Measurements from ENCODE around the gene TOP2A. TPM values are rescaled to one million over a fixed set of nuclear protein-coding genes. Genes with fewer than 3 reads are reported as not detected.

TOP2A gene
- total RNA-seq, 1 experiment from 2014 or later = 235 TPM

DNA sequence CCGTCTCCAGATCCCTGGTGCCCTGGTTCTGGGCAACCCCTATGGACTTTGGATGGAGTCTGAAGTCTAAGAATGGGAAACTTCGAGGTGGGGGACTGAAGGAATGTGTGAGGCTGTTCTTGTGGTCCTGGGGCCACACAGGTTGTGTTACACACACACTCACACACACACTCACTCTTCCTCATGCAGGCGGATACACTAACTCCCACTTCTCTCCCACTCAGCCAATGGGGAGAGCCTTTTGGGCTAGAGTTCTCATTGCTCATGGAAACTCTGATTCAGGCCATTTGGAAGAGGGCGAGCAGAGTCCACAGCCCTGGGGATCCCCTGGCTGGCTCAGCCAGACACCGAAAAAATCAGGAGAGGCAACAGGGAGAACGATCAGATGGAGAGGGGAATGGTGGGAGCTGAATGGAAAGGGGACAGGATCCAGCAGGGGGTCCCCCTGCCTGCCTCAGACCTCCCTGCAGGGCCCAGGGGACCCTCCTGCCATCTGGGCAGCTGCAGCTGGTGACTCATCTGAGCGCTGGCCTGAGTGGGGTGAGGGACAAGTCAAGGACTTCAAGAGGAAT, 34.6 kb upstream of the TOP2A start:
- H3K4me1 ChIP-seq (replicated peaks; ENCODE audit: insufficient read depth) = peaks cover 43% of the 10 kb centered on the region
- POLR2A ChIA-PET (ENCODE audit: unreplicated experiment) = no interaction called here
- H2AFZ ChIP-seq = no peak overlapping the region

GRCh38 chr17:40451420-40451819, 33.7 kb upstream of the TOP2A start:
- Histone ChIP-seq H3K4me1 (replicated peaks; ENCODE audit: insufficient read depth) (peaks cover 43% of the 10 kb centered on the region), H2AFZ (no peak overlapping the region), H3K4me3 (no peak overlapping the region), H3K9me3 (ENCODE audit: insufficient read depth, low read depth) (no peaks in the 10 kb centered on the region), H4K20me1 (ENCODE audit: insufficient read depth) (no peaks in the 10 kb centered on the region), H3K27ac (no peak overlapping the region), H3K9me2 (ENCODE audit: insufficient read depth) (no peaks in the 10 kb centered on the region), H3K4me2 (no peak overlapping the region), H3K27me3 (ENCODE audit: insufficient read depth, low read depth) (no peaks in the 10 kb centered on the region), H3K79me2 (ENCODE audit: low read depth) (no peaks in the 10 kb centered on the region; the same call in 1 of the 2 replicates), H3F3A (ENCODE audit: insufficient read depth, low read depth) (0 out of 2 replicates have a peak, but pooled peaks cover 6% of the 10 kb centered on the region), H3K36me3 (ENCODE audit: low read depth) (no peaks in the 10 kb centered on the region)
- TF ChIP-seq EZH2 (IDR thresholded peaks at IDR 0.05; ENCODE audit: low read depth) (no peak), CTCF (conservative IDR thresholded peaks at IDR 0.05) (no peak)
- ChIA-PET CTCF (no interaction called here), POLR2A (ENCODE audit: unreplicated experiment) (no interaction called here)
- no TSS peak for BruUV-seq (replicated peaks)
- intact Hi-C loops (cut with micrococcal nuclease; ENCODE audit: unreplicated experiment) = no loop called here
- no peak for DNase-seq

More for the DNA sequence above, 34.6 kb upstream of the TOP2A start:
- CTCF ChIA-PET = no interaction called here
- Histone ChIP-seq H3F3A (ENCODE audit: insufficient read depth, low read depth) (0 out of 2 replicates have a peak, but pooled peaks cover 6% of the 10 kb centered on the region), H3K9me3 (ENCODE audit: insufficient read depth, low read depth) (no peaks in the 10 kb centered on the region), H3K4me2 (peak overlapping the region; percentile 35; the same call in 1 of the 2 replicates), H3K9me2 (ENCODE audit: insufficient read depth) (no peaks in the 10 kb centered on the region), H3K4me3 (no peak overlapping the region), H3K27me3 (ENCODE audit: insufficient read depth, low read depth) (no peaks in the 10 kb centered on the region), H3K79me2 (ENCODE audit: low read depth) (no peaks in the 10 kb centered on the region), H4K20me1 (ENCODE audit: insufficient read depth) (no peaks in the 10 kb centered on the region), H3K36me3 (ENCODE audit: low read depth) (no peaks in the 10 kb centered on the region), H3K27ac (no peak overlapping the region)
- TF ChIP-seq EZH2 (IDR thresholded peaks at IDR 0.05; ENCODE audit: low read depth) (no peak), CTCF (conservative IDR thresholded peaks at IDR 0.05) (no peak)
- DNase-seq = no peak
- no TSS peak for BruUV-seq (replicated peaks)
- intact Hi-C loops (cut with micrococcal nuclease; ENCODE audit: unreplicated experiment) = no loop called here

GRCh38 chr17:40450175-40450574, 32.5 kb upstream of the TOP2A start:
- Histone ChIP-seq H3K9me3 (ENCODE audit: insufficient read depth, low read depth) (no peaks in the 10 kb centered on the region), H4K20me1 (ENCODE audit: insufficient read depth) (no peaks in the 10 kb centered on the region), H3K27ac (no peak overlapping the region), H3K4me3 (no peak overlapping the region), H2AFZ (no peak overlapping the region), H3F3A (ENCODE audit: insufficient read depth, low read depth) (0 out of 2 replicates have a peak, but pooled peaks cover 6% of the 10 kb centered on the region), H3K4me1 (replicated peaks; ENCODE audit: insufficient read depth) (peaks cover 51% of the 10 kb centered on the region), H3K4me2 (no peak overlapping the region), H3K36me3 (ENCODE audit: low read depth) (no peaks in the 10 kb centered on the region), H3K79me2 (ENCODE audit: low read depth) (no peaks in the 10 kb centered on the region; the same call in 1 of the 2 replicates), H3K9me2 (ENCODE audit: insufficient read depth) (no peaks in the 10 kb centered on the region), H3K27me3 (ENCODE audit: insufficient read depth, low read depth) (no peaks in the 10 kb centered on the region)
- BruUV-seq (replicated peaks) = no TSS peak
- ChIA-PET CTCF (interaction anchor here (0.5 to 0.8 kb wide), 4 partner anchors 33 to 912 kb away, joined by 3 read pairs; partner anchors contain the start of gene TOP2A), POLR2A (ENCODE audit: unreplicated experiment) (interaction anchor here (0.6 kb wide), 1 partner anchor 60 kb away, joined by 8 read pairs; no protein-coding TSS in a partner anchor)
- TF ChIP-seq CTCF (conservative IDR thresholded peaks at IDR 0.05) (peak; percentile 75), EZH2 (IDR thresholded peaks at IDR 0.05; ENCODE audit: low read depth) (no peak)
- peak in 1 of 2 experiments; percentile 43 for DNase-seq
- intact Hi-C loops (cut with micrococcal nuclease; ENCODE audit: unreplicated experiment) = no loop called here
